ENCODE results near the gene NUDT3.

DNA sequence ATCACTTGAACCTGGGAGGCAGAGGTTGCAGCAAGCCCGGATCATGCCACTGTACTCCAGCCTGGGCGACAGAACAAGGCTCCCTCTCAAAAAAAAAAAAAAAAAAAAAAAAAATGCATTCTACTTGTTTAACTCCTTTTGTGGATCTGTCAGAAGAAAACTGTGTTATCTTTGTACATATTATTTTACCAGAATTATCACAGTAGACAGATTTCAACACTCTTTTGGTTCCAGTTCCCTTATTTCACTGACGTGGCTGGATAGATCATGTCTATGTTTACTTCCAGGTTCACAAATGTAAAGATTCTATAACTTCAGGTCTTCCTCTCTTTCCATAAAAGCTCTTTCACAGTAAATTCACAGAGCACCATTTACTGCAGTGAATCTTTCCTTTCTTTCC, 18.4 kb downstream of the NUDT3 start:
- TF ChIP-seq, protein P1, sequence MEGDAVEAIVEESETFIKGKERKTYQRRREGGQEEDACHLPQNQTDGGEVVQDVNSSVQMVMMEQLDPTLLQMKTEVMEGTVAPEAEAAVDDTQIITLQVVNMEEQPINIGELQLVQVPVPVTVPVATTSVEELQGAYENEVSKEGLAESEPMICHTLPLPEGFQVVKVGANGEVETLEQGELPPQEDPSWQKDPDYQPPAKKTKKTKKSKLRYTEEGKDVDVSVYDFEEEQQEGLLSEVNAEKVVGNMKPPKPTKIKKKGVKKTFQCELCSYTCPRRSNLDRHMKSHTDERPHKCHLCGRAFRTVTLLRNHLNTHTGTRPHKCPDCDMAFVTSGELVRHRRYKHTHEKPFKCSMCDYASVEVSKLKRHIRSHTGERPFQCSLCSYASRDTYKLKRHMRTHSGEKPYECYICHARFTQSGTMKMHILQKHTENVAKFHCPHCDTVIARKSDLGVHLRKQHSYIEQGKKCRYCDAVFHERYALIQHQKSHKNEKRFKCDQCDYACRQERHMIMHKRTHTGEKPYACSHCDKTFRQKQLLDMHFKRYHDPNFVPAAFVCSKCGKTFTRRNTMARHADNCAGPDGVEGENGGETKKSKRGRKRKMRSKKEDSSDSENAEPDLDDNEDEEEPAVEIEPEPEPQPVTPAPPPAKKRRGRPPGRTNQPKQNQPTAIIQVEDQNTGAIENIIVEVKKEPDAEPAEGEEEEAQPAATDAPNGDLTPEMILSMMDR (IDR thresholded peaks at IDR 0.05) = no peak
- TF ChIP-seq POLR2A (IDR thresholded peaks at IDR 0.05) (no peak), POLR2AphosphoS5 (IDR thresholded peaks at IDR 0.05) (no peak)

All from breast epithelium (tissue), 3 donors.